GM19455 (cell line): ENCODE data around the gene IMP3.
"Not testable (repeated sequence)": the region's sequence is repeated elsewhere in the genome, so short reads cannot be mapped to it uniquely, and the experiment has no call there.

ENCODE experiments used
- ATAC-seq: cut with Tn5 transposase; IDR thresholded peaks from one replicate; pipeline ENCODE4 v1.9.1; 2021; ENCODE audit not compliant: unreplicated experiment

IMP3 gene

DNA sequence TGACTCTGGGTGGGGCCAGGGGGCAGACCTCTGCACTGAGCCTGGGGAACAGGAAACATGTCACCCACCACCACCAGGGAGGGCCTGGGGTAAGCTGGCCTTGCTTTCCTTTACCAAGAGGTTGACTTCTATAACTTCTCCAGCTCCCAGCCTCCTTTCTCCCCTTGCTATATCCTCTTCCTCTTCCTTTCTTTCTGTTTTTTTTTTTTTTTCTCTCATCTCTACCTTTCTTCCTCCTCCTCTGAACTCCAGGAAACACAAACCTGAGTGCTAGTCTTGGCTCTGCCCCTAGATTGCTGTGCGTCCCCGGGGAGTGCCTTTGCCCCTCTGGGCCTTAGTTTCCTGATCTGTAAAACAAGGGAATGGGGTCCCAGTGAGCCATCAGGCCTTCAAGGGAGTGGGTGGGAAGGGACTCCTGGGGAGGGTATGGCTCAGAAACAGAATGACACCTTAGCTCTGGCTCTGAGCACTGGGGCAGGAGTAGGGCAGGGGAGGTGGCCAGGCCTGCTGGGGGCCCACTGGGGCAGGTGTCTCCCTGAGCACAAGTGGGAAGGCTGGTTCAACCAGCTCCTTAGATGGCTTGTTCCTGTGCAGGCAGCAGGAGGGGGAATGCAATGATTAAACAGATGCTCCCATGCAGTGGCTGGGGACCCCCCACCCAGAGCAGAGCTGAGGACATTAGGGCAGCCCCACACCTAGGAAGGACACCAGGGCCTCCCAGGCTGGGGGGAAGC is 12.0 kb upstream of the IMP3 start:
- ATAC-seq, result no peak

DNA sequence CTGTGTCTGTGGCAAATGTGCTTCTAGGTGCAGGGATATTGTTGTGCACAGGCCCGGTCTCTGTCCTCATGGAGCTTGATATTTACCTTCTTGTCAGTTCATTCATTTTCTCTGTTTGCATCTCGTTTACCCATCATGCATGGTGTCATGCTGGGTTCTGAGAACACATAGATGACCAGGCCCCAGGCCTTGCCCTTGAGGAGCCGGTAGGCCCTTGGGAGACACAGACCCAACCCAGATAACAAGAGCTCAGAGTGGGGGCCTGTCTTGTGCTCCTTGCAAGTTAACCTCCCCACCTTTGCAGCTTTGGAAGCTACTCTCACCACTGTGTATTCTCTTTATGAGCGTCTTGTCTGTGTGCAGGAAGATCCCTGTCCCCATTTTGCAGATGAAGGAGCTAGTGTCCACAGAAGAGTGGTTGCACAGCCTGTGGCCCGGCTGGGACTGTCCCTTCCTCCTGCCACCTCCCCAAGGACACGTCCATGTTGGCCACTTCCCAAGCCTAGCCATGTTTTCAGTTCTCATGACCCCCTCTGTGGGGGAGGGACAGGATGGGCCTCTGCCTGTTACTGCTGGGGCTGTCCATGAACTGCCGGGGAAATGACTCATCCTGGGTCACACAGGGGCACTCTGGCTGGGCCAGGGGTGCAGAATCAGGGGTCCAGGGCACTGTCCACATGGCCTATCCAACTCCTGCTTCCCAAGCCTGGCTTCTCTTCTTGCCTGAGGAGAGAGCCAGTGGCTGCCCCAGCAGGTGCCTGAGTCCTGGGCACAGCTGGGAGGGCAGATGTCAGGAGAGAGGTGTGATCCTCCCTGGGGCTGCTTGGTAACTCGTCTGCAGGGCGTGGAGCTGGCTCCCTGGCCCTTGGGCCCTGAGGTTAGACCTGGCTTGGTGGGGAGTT is 11.1 kb upstream of the IMP3 start:
- no peak for ATAC-seq

DNA sequence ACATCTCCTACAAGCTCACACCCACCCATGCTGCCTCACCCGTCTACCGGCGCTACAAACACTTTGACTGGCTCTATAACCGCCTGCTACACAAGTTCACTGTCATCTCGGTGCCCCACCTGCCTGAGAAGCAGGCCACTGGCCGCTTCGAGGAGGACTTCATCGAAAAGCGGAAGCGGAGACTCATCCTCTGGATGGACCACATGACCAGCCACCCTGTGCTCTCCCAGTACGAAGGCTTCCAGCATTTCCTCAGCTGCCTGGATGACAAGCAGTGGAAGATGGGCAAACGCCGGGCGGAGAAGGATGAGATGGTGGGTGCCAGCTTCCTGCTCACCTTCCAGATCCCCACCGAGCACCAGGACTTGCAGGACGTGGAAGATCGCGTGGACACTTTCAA is 9.8 kb upstream of the IMP3 start:
- ATAC-seq, result no peak

DNA sequence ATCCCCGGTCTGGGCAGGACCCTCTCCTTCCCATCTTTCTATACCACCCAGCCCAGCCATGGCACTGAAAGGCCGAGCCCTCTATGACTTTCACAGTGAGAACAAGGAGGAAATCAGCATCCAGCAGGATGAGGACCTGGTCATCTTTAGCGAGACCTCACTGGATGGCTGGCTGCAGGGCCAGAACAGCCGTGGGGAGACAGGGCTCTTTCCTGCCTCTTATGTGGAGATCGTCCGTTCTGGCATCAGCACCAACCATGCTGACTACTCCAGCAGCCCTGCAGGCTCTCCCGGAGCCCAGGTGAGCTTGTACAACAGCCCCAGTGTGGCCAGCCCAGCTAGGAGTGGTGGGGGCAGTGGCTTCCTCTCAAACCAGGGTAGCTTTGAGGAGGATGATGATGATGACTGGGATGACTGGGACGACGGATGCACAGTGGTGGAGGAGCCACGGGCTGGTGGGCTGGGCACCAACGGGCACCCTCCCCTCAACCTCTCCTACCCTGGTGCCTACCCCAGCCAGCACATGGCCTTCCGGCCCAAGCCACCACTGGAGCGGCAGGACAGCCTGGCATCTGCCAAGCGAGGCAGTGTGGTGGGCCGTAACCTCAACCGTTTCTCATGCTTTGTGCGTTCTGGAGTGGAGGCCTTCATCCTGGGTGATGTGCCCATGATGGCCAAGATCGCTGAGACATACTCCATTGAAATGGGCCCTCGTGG is 9.2 kb upstream of the IMP3 start:
- no peak for ATAC-seq

DNA sequence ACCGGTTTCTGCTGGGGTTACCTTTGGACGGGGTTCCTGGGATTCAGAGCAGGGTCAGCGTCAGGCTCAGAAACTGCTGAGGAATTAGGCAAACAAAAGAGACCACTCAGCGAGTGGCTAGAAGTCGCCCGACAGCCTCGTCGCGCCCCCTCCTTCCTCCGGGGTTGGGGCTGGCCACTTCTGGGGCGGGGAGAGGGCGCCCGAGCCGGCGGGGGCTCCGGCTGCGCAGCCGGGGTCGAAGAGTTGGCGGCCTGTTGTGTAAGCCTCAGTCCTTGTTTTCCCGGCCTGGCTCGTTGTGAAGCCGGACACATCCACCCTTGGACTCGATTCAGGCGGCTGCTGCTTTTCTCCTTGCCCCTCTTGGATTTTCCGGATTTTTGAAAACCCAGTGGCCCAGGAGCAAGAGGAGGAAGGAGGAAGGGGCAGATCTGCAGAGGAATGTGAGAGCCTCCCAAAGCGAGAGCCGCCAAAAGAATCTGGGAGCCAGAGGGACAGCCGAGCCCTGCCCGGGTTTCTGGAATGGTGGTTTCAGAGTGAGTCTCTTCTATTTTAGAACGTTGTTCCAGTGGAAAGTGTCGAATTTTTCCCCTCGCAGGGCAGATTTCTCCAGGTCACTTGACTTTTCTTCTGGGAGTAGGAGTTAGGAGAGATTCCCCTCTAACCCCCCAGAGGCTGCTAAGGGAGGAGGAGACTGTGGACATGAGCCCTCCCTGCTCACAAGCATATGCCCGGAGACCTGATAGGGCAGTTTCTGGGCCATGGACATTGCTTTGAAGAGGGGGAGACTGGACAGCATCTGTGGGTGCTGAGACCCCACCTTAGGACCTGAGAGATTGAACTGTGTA is 8.4 kb upstream of the IMP3 start:
- no peak for ATAC-seq

DNA sequence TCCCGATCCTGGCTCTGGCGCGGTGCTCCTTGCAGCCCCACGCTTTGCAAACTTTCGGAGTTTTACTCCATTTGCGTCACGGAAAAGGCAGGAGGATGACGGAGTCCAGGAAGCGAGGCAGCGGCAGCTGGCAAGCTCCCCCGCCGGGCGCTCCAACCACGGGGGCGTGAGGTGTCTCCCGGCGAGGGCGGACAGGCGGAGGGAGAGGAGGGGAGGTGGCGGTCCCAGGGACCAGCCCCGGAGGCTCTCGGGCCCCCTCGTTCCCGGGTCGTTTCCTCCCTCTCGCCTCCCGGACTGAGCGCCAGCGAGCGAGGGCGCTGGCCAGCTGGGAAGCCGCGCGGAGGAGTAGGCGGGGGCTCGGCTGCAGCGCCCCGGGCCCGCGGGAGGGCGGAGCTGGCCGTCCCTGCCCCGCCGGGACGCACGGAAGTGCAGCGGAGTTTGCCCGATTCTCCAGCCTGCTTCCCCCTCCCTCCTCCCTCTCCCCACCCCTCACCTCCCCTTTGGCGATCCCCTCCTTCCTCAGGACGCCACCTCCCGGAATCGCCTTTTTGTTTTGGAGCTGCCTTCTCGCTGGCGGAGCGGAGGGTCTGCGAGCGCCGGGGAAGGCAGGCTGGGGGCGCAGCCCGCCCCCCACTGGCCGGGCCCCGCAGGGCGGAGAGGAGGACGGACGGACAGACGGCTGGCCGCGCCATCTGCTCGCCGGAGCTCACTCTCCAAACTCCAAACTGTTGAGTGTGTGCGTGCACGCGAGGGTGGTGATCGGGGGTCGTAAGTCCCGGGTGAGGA is 7.5 kb upstream of the IMP3 start, which contains the start of gene SNX33:
Gene SNX33, plus strand, starts transcription at position 543 of the 786 bp plus-strand sequence. CDS start 1,191 bp downstream, outside the sequence.
- ATAC-seq, result no peak

DNA sequence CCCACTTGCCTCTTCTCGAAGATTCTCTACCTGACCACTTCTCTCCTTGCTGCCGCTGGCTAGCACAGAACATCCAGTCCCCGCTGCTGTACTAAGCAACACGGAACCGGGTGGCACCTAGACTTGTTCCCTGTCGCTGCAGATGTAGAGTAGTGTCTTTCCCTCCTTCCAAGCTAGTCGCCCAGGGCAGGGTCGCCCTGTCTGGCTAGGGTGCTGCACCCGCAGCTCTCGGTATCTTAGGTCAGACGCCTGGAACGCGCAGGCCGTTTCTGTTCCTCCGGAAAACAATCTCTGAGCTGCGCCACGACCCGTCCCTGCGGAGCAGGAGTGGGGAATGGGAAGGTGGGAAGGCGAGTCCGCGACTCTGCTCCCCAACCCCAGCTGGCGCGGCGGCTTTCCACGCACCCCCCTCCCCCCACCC is 6.9 kb upstream of the IMP3 start:
- ATAC-seq, result no peak

DNA sequence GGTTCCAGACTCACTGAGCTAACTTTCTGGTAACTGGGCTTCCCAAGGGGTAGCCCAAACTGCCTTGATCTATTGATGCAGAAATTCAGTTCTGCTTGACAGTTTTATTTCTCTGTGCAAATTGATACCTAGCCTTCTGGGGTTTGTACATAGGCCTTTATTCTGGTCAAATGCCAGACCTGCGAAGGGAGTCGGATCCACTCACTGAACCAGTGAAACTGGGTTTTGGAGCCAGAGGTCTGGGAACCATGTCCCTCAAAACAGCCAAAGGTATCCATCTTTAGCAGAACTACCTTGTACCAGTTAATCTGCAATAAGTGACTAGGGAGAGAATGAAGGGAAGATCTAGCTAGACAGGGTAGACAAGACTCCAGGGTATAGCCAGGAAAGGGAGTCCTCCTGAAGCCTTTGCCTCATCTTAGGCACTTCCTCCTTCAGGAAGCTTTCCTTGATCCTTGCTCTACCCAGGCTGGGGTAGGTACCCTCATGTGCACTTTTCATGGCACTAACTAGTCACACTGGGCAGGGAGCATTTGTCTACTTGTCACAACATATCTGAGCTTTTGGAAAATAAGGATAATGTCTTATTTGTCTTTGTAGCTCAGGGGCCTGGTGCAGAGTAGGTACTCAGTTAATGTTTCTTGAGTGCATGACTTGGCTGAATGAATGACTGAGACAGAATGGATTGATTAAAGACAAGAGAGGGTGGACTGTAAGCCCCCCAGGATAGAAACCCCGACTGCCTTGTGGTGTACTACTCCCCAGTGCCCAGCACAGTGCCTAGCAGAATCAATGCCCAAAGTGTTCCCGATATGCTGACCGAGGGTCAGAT is 6.3 kb upstream of the IMP3 start:
- ATAC-seq, result no peak

DNA sequence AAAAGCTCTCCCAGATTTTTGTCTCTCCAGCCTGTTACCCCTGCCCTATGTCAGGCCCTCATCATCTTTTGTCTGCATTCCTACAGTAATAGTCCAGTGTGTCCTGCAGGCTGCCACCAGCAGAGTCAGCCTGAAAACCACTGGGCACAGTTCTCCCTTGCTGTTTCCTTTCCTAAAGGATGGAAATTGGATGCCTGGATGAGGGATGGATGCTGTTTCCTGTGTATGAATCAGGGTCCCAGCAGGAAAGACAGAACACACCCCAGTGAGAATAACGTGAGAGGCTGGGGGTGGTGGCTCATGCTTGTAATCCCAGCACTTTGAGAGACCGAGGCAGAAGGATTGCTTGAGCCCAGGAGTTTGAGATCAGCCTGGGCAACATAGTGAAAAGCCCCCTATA is 4.4 kb upstream of the IMP3 start:
- ATAC-seq, result no peak

DNA sequence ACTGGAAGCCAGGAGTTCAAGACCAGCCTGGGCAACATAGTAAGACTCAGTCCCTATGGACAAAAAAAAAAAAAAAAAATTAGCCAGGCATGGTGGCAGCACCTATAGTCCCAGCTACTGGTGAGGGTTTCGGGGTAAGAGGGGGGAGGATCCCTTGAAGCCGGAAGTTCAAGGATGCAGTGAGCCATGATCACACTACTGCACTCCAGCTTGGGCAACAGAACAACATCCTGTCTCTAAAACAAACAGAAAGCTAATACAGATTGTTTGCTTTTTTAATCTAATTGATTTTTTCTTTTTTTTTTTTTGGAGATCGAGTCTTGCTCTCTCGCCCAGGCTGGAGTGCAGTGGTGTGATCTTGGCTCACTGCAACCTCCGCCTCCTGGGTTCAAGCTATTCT is 1.6 kb upstream of the IMP3 start:
- no peak for ATAC-seq

DNA sequence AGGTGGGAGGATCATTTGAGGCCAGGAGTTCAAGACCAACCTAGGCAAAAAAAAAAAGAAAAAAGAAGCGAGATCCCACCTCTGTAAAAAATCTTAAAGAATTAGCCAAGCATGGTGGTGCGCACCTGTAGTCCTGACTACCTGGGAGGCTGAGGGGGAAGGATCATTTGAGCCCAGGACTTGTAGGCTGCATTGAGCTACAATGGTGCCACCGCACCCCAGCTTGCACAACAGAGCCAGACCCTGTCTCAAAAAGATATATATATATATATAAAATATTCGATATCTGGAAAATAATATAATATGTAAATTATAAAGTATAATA is 1.1 kb upstream of the IMP3 start:
- no peak for ATAC-seq

DNA sequence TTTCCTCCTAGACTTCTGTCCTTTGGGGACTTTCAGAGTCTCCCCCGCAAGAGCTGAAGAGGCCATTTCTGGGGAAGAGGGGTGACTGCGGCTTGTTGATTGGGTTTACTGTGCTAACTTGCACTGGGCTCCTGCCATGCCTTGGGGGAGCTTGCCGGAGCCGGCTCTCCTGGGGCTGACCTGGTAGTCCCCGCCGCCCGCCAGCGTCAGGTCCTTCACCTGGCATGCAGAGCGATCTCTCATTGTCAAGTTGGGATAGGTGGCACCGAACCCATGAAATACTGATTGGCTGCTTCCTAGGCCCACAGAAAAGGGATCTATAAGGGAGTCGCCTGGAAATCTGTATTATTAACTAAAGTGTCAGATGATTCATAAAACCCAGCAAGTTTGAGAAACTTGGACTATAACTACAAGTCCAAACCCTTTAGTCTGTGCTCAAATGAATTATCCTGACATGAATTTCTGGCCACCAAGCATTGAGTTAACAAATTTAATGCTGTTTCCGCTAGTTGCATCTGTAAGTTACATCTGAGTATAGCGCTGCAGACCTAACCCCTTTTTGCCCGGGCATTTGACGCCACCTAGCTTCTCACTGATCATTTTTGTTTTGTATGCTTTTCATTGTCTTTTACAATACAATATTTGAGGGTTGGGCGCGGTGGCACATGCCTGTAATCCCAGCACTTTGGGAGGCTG is 607 bp upstream of the IMP3 start:
- peak; percentile 35 for ATAC-seq

DNA sequence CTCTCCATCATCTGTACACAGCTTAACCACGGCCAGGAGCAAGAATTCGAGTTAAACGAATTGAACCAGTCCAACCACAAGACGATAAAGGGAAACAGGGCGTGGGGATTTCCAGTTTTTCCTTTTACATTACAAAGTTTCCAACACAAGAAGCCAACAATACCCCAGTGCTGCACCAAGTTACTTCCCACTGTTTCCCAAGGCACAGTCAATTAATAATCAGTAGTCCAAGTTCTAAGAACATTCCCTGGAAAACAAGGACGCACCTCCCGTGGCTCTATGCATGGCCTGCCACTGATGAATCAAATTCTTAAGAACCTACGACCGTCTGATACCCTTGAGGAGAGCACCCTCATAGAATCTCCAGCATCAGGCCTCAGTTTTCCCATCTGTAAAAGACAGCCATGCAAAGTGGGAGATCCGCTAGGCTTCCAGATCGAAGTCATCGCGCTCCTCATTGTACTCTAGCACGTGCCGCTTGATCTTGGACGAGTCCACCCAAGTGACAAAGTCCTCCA is 774 bp downstream of the IMP3 start:
- ATAC-seq, result no peak

DNA sequence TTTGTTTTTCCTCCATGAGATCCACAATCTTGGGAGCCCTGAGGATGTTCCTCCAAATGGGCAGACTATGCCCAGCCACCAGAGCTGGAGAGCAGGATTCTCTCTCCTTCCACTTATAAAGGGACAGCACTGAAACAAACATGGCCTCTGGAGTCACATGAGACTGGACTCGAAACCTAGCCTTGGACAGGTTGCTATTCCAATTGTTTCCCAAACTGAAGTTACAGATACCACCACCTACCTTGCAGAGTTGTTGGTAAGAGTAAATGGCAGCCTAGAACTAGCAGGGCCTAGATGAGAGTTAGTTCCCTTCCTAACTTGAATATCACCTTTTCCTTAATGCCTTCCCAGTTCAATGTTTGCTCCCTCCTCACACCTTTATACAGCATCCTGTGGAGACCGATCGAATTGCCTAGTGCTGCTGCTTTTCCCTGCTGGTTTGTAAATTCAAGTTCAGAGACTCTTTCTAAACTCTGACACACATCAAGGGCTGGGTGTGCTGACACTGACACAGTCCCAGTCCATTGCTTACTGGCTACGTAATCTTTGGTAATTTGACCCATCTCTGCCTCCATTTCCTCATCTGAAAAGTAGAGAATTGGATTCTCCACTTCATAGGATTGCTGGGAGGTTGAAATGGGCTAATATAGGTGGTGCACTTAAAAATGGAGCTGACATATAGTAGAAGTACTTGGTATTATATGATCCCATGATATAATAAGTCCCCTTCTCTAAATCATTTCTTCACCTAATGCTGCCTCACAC is 2.6 kb downstream of the IMP3 start:
- ATAC-seq, result no peak

DNA sequence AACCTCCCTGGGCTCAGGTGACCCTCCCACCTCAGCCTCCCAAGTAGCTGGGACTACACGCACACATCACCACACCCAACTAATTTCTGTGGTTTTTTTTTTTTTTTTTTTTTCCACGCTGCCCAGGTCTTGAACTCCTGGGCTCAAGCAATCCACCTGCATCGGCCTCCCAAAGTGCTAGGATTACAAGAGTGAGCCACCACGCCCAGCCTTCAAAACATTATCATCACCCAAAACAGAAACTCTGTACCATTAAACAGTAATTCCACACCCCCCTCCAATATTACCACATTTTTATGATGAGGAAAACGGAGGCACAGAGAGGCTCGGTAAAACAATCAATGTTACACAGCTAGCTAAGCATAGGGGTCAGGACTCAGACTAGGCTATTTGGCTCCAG is 4.0 kb downstream of the IMP3 start:
- ATAC-seq, result no peak

DNA sequence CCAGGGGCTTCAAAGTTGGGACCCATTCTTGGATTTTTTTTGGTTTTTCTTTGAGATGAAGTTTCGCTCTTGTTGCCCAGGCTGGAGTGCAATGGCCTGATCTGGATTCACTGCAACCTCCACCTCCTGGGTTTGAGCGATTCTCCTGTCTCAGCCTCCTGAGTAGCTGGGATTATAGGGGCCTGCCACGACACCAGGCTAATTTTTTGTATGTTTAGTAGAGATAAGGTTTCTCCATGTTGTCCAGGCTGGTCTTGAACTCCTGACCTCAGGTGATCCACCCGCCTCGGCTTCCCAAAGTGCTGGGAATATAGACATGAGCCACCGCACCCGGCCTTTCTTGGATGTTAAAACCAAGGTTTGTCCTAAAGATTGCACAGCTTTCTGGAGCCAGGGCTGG is 6.1 kb downstream of the IMP3 start:
- not testable (repeated sequence) for ATAC-seq

DNA sequence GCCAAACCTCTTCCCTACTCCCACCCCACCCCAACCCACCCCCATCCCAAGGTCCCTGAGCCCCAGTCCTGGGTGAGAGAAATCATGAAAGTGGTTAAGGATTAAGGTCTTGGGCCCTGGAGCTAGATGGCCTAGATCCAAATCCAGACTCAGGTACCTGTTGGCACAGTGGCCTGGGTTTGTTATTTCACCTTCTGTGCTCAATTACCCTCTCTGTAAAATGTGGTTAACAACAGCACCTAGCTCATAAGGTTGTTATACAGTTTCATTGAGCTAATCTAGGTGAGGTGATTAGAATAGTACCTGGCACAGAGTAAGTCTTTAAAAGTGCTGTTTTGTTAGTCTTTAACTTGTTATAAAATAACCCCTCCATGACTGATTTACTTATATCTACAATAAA is 8.1 kb downstream of the IMP3 start:
- no peak for ATAC-seq
